Measurements from ENCODE around the gene AKAP14.

- TF ChIP-seq CTCF (IDR thresholded peaks at IDR 0.05) (no peak), POLR2A (IDR thresholded peaks at IDR 0.05) (peak in 1 of 2 donors; percentile 41)
Measured at GRCh38 chrX:119871599-119872395, 23.9 kb upstream of the AKAP14 start, which contains the start of the genes NDUFA1 and RNF113A.
